ENCODE results near the gene IRX3.
A peak's percentile ranks its signal among the peaks of the same experiment; 100 is the strongest.

GRCh38 chr16:54282202-54282927 is 4.2 kb downstream of the IRX3 start:
- TF ChIP-seq CTCF (conservative IDR thresholded peaks at IDR 0.05 in 1 of 2, IDR thresholded peaks at IDR 0.05 in 1 of 2; ENCODE audit: low read depth in 1 of 2, low read length in 2 of 2), result peak; percentile 26 to 48
- TF ChIP-seq EZH2 (IDR thresholded peaks at IDR 0.05; ENCODE audit: low read length, missing control alignments), result no peak
